SU-DHL-6 (cell line): ENCODE measurements around the gene CHRNA7.

ENCODE experiments used
- H2AFZ ChIP-seq: fragments of 200-600 bp; sonication (generic); 2 replicates; pipeline ENCODE4 v1.6.1; 2014; ENCODE audit warnings: low read depth, mild to moderate bottlenecking, moderate library complexity, mixed read lengths, antibody characterized with exemption, low read length; ENCODE audit not compliant: severe bottlenecking
- H3F3A ChIP-seq: fragments of 200-600 bp; shearing (Covaris generic); 2 replicates; pipeline ENCODE4 v1.6.0; 2016; ENCODE audit warnings: antibody characterized with exemption, mild to moderate bottlenecking; ENCODE audit not compliant: insufficient read depth
- H3K27ac ChIP-seq: fragments of 200-600 bp; sonication (generic); 2 replicates; pipeline ENCODE4 v1.5.1; 2016; ENCODE audit warnings: low read depth, mild to moderate bottlenecking, low read length, moderate library complexity, mixed read lengths
- H3K27me3 ChIP-seq: fragments of 200-600 bp; sonication (generic), shearing (Covaris generic); 2 replicates; pipeline ENCODE4 v1.6.0; 2014; ENCODE audit warnings: mild to moderate bottlenecking, low read length
- H3K36me3 ChIP-seq: fragments of 200-600 bp; sonication (generic); 2 replicates; pipeline ENCODE4 v1.6.1; 2014; ENCODE audit warnings: mild to moderate bottlenecking, low read length, mixed read lengths
- H3K4me2 ChIP-seq: fragments of 300-600, 200-600 bp; shearing (Covaris generic), sonication (generic); 2 replicates; pipeline ENCODE4 v1.6.0; 2014; ENCODE audit warnings: low read length, low read depth, mild to moderate bottlenecking; ENCODE audit not compliant: poor library complexity, severe bottlenecking
- H3K4me3 ChIP-seq: fragments of 200-600 bp; sonication (generic); 2 replicates; pipeline ENCODE4 v1.5.1; 2014; ENCODE audit warnings: antibody characterized with exemption, low read length, mild to moderate bottlenecking, mixed read lengths; ENCODE audit not compliant: insufficient read depth, poor library complexity, severe bottlenecking
- H3K79me2 ChIP-seq: fragments of 200-600 bp; sonication (generic); 2 replicates; pipeline ENCODE4 v1.6.1; 2014; ENCODE audit warnings: mild to moderate bottlenecking, low read length, moderate library complexity; ENCODE audit not compliant: insufficient read depth
- H3K9ac ChIP-seq: fragments of 200-600 bp; sonication (generic); 2 replicates; pipeline ENCODE4 v1.7.0; 2014; ENCODE audit warnings: mild to moderate bottlenecking, low read length
- H3K9me2 ChIP-seq: fragments of 200-600 bp; sonication (generic); replicated peaks from 2 replicates; pipeline ENCODE4 v1.6.1; 2014; ENCODE audit warnings: low read length; ENCODE audit not compliant: insufficient read depth
- H3K9me3 ChIP-seq: fragments of 200-600 bp; sonication (generic); 2 replicates; pipeline ENCODE4 v1.6.1; 2014; ENCODE audit warnings: low read length, mixed read lengths; ENCODE audit not compliant: insufficient read depth
- H4K20me1 ChIP-seq: fragments of 200-600 bp; sonication (generic); 2 replicates; pipeline ENCODE4 v1.6.1; 2014; ENCODE audit warnings: low read depth, mild to moderate bottlenecking, antibody characterized with exemption, low read length, moderate library complexity, mixed read lengths
- EZH2phosphoT487 ChIP-seq: fragments of 200-600 bp; sonication (generic), shearing (Covaris generic); conservative IDR thresholded peaks from 2 replicates; pipeline ENCODE4 v1.6.1; 2018; ENCODE audit warnings: mild to moderate bottlenecking, antibody characterized with exemption, low read length, moderate library complexity, mixed read lengths
- TF ChIP-seq, protein P1 (sequence below): fragments of 200-600 bp; sonication (generic); IDR thresholded peaks from one replicate; pipeline ENCODE4 v1.5.1; 2017; ENCODE audit warnings: antibody characterized with exemption, mild to moderate bottlenecking, low read length, moderate library complexity; ENCODE audit not compliant: insufficient read depth, poor library complexity, severe bottlenecking

CHRNA7 gene

DNA sequence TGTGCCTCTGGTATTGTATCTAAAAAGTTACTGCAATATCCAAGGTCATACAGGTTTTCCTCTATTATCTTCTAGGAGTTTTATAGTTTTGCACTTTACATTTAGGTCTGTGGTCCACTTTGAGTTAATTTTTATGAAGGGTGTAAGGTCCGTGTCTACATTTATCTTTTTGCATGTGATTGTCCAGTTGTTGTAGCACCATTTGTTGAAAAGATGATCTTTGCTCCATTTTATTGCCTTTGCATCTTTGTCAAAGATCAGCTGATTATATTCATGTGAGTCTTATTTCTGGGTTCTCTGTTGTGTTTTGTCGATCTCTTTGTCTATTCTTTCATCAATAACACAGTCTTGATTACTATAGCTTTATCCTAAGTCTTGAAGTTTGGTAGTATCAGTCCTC, 6.7 kb downstream of the CHRNA7 start:
- H3K27me3 ChIP-seq: peaks cover 3% of the 10 kb centered on the region; the same call in 1 of the 2 replicates
- no peaks in the 10 kb centered on the region for H3F3A ChIP-seq
- no peaks in the 10 kb centered on the region for H4K20me1 ChIP-seq
- H3K79me2 ChIP-seq: no peaks in the 10 kb centered on the region
- no peak overlapping the region for H3K9ac ChIP-seq
- H2AFZ ChIP-seq: no peak overlapping the region
- H3K27ac ChIP-seq: no peak overlapping the region
- H3K9me2 ChIP-seq: no peaks in the 10 kb centered on the region
- no peaks in the 10 kb centered on the region for H3K36me3 ChIP-seq
- no peaks in the 10 kb centered on the region for H3K9me3 ChIP-seq
- no peak for TF ChIP-seq EZH2phosphoT487
- TF ChIP-seq, protein P1, sequence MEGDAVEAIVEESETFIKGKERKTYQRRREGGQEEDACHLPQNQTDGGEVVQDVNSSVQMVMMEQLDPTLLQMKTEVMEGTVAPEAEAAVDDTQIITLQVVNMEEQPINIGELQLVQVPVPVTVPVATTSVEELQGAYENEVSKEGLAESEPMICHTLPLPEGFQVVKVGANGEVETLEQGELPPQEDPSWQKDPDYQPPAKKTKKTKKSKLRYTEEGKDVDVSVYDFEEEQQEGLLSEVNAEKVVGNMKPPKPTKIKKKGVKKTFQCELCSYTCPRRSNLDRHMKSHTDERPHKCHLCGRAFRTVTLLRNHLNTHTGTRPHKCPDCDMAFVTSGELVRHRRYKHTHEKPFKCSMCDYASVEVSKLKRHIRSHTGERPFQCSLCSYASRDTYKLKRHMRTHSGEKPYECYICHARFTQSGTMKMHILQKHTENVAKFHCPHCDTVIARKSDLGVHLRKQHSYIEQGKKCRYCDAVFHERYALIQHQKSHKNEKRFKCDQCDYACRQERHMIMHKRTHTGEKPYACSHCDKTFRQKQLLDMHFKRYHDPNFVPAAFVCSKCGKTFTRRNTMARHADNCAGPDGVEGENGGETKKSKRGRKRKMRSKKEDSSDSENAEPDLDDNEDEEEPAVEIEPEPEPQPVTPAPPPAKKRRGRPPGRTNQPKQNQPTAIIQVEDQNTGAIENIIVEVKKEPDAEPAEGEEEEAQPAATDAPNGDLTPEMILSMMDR: no peak
- no peak overlapping the region for H3K4me3 ChIP-seq
- no peak overlapping the region for H3K4me2 ChIP-seq

DNA sequence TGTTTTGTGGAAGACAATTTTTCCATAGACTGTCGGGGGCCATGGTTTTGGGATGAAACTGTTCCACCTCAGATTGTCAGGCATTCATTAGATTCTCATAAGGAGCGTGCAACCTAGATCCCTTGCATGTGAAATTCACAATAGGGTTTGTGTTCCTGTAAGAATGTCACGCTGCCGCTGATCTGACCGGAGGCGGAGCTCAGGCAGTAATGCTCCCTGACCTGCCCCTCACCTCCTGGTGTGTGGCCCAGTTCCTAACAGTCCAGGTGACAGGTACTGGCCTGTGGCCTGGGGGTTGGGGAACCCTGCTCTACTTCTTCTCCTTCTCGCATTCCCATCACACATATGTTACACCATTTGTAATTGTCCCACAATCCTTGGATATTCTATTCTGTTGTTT, 11.0 kb downstream of the CHRNA7 start:
- Histone ChIP-seq H4K20me1 (no peaks in the 10 kb centered on the region), H3K79me2 (no peaks in the 10 kb centered on the region), H3K9me2 (no peaks in the 10 kb centered on the region), H3K27ac (no peak overlapping the region), H3K4me3 (no peak overlapping the region), H3K9me3 (no peaks in the 10 kb centered on the region), H3K36me3 (no peaks in the 10 kb centered on the region), H3K27me3 (no peaks in the 10 kb centered on the region), H3K4me2 (no peak overlapping the region), H3F3A (no peaks in the 10 kb centered on the region), H2AFZ (no peak overlapping the region), H3K9ac (no peak overlapping the region)
- TF ChIP-seq, protein P1: no peak
- TF ChIP-seq EZH2phosphoT487: no peak

DNA sequence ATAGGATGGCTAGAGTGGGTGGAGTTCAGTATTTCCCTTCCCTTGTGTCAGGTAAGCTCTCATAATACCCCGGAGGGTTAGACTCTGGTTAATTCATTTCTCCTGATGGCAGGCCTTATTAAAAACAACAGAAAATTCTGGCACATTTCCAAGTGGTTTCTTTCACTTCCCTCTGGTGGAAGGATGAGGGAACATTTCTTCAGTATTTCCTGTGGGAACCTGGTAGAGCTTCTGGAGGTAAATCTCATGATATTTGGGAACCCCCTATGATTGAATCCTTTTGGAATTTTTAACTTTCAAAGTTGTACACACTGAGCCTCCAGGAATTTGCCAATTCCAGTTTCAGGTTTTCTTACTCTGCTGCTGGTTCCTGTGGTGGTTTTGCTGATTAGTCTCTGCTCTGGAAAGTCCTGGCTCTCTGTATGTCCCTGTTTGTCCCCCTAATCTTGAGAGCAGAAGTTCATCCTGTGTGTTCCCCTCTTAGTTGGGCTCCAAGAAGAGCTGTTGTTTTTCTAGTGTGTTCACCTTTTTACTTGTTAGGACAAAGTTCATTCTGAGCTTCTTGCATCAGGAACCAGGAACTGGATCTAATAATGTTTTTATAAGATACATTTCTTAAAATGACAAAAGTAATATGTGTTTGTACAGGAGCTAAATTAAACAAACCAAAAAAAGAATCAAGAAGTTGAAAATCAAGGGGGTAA, 12.1 kb downstream of the CHRNA7 start:
- Histone ChIP-seq H3K4me3 (no peak overlapping the region), H4K20me1 (no peaks in the 10 kb centered on the region), H3F3A (no peaks in the 10 kb centered on the region), H3K36me3 (no peaks in the 10 kb centered on the region), H3K9me2 (no peaks in the 10 kb centered on the region), H2AFZ (no peak overlapping the region), H3K9ac (no peak overlapping the region), H3K9me3 (no peaks in the 10 kb centered on the region), H3K27ac (no peak overlapping the region), H3K4me2 (no peak overlapping the region), H3K79me2 (no peaks in the 10 kb centered on the region), H3K27me3 (no peaks in the 10 kb centered on the region)
- TF ChIP-seq EZH2phosphoT487: no peak
- TF ChIP-seq, protein P1: no peak

DNA sequence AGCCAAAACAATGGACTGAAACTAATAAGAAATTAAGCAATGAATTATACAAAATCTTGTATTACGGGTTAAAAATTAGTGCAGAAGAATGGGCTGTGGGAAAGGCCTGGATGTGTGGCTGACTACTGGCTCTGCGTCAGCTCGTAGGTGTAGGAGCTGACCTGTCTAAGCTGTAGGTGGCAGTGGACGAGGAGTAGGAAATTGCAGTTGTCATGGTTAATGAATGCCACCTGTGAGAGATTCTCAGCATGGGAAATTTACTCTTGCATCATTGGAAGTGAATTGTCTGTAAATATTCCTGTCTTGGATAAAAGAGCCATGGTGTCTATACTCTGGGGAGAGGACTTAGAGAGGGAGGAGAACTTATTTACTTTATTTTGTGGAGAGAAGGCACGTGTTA, 23.4 kb downstream of the CHRNA7 start:
- H3K4me2 ChIP-seq: no peak overlapping the region
- H3K9ac ChIP-seq: no peak overlapping the region
- H4K20me1 ChIP-seq: no peaks in the 10 kb centered on the region
- no peaks in the 10 kb centered on the region for H3K9me3 ChIP-seq
- H3K79me2 ChIP-seq: no peaks in the 10 kb centered on the region
- TF ChIP-seq, protein P1: no peak
- no peak overlapping the region for H3K4me3 ChIP-seq
- no peak overlapping the region for H2AFZ ChIP-seq
- H3K9me2 ChIP-seq: no peaks in the 10 kb centered on the region
- H3K27me3 ChIP-seq: no peaks in the 10 kb centered on the region
- no peak overlapping the region for H3K27ac ChIP-seq
- H3F3A ChIP-seq: no peaks in the 10 kb centered on the region
- H3K36me3 ChIP-seq: no peaks in the 10 kb centered on the region
